Measurements from ENCODE around the gene SH3BGRL3.

Gene SH3BGRL3

GRCh38 chr1:26278724-26279455, 996 bp upstream of the SH3BGRL3 start:
- no peak overlapping the region for H2BK120ac ChIP-seq (ENCODE audit: low read depth, low read length)
- H3K27me3 ChIP-seq (ENCODE audit: insufficient read depth, low read length, poor library complexity), result no peaks in the 10 kb centered on the region
- WGBS (ENCODE audit: extremely low coverage, insufficient coverage, low lambda C conversion rate), result no CpG with 5 or more reads among the region's 9 CpGs
- no peak for DNase-seq
- no peak overlapping the region for H3K4me3 ChIP-seq (ENCODE audit: low read length)
- no peak overlapping the region for H3K18ac ChIP-seq (ENCODE audit: low read length)
- H2BK5ac ChIP-seq (ENCODE audit: low read length), result no peak overlapping the region
- H3K4ac ChIP-seq (ENCODE audit: low read depth, low read length), result no peak overlapping the region
- H3K36me3 ChIP-seq (ENCODE audit: control insufficient read depth, insufficient read depth, low read length), result peaks cover 19% of the 10 kb centered on the region
- H3K23ac ChIP-seq (ENCODE audit: low read length), result no peak overlapping the region
- no peak overlapping the region for H2BK15ac ChIP-seq (replicated peaks; ENCODE audit: low read depth)
- peaks cover 1% of the 10 kb centered on the region for H3K79me1 ChIP-seq (ENCODE audit: low read length)
- peak overlapping the region; percentile 5 for H3K27ac ChIP-seq (ENCODE audit: low read depth, low read length)
- H3K56ac ChIP-seq (ENCODE audit: low read length), result peak overlapping the region; percentile 91
- no peak overlapping the region for H4K8ac ChIP-seq (ENCODE audit: low read depth, low read length)
- H4K5ac ChIP-seq (ENCODE audit: low read length), result no peak overlapping the region
- H2AK5ac ChIP-seq (ENCODE audit: low read length), result no peak overlapping the region
- peak overlapping the region; percentile 70 for H3K9ac ChIP-seq (ENCODE audit: low read length)
- H3K79me2 ChIP-seq (ENCODE audit: control insufficient read depth, insufficient read depth, low read length), result no peaks in the 10 kb centered on the region
- peaks cover 13% of the 10 kb centered on the region for H3K4me1 ChIP-seq (ENCODE audit: control insufficient read depth, low read depth, low read length)
- H3K4me2 ChIP-seq (ENCODE audit: low read length), result peak overlapping the region; percentile 78

- WGBS (ENCODE audit: extremely low coverage, insufficient coverage, low lambda C conversion rate), result no CpG with 5 or more reads among the region's 20 CpGs
- peak overlapping the region; percentile 91 for H3K56ac ChIP-seq (ENCODE audit: low read length)
Measured at GRCh38 chr1:26280333-26281042, 602 bp downstream of the SH3BGRL3 start.

GRCh38 chr1:26281091-26281958, 1.4 kb downstream of the SH3BGRL3 start:
- H2AK5ac ChIP-seq (ENCODE audit: low read length), result peak overlapping the region; percentile 98
- H3K4me2 ChIP-seq (ENCODE audit: low read length), result no peak overlapping the region
- no peak for DNase-seq
- H3K18ac ChIP-seq (ENCODE audit: low read length), result no peak overlapping the region
- H4K5ac ChIP-seq (ENCODE audit: low read length), result no peak overlapping the region
- H3K9ac ChIP-seq (ENCODE audit: low read length), result peak overlapping the region; percentile 51
- no peak overlapping the region for H2BK120ac ChIP-seq (ENCODE audit: low read depth, low read length)
- H3K27ac ChIP-seq (ENCODE audit: low read depth, low read length), result no peak overlapping the region
- H3K56ac ChIP-seq (ENCODE audit: low read length), result peak overlapping the region; percentile 91
- no peak overlapping the region for H2BK15ac ChIP-seq (replicated peaks; ENCODE audit: low read depth)
- WGBS (ENCODE audit: extremely low coverage, insufficient coverage, low lambda C conversion rate), result no CpG with 5 or more reads among the region's 5 CpGs
- no peak overlapping the region for H3K4ac ChIP-seq (ENCODE audit: low read depth, low read length)
- peak overlapping the region; percentile 29 for H3K23ac ChIP-seq (ENCODE audit: low read length)
- H4K8ac ChIP-seq (ENCODE audit: low read depth, low read length), result no peak overlapping the region
- H3K4me3 ChIP-seq (ENCODE audit: low read length), result no peak overlapping the region
- no peaks in the 10 kb centered on the region for H3K79me2 ChIP-seq (ENCODE audit: control insufficient read depth, insufficient read depth, low read length)
- H3K79me1 ChIP-seq (ENCODE audit: low read length), result peaks cover 1% of the 10 kb centered on the region
- H3K27me3 ChIP-seq (ENCODE audit: insufficient read depth, low read length, poor library complexity), result no peaks in the 10 kb centered on the region
- H3K36me3 ChIP-seq (ENCODE audit: control insufficient read depth, insufficient read depth, low read length), result peaks cover 8% of the 10 kb centered on the region
- H3K4me1 ChIP-seq (ENCODE audit: control insufficient read depth, low read depth, low read length), result peaks cover 13% of the 10 kb centered on the region
- no peak overlapping the region for H2BK5ac ChIP-seq (ENCODE audit: low read length)

More at GRCh38 chr1:26280333-26281042, 602 bp downstream of the SH3BGRL3 start:
- H3K23ac ChIP-seq (ENCODE audit: low read length), result peak overlapping the region; percentile 75
- H3K4me3 ChIP-seq (ENCODE audit: low read length), result peak overlapping the region; percentile 38
- peak overlapping the region; percentile 0 for H2AK5ac ChIP-seq (ENCODE audit: low read length)
- peak; percentile 45 for DNase-seq
- H2BK15ac ChIP-seq (replicated peaks; ENCODE audit: low read depth), result no peak overlapping the region
- H3K4me1 ChIP-seq (ENCODE audit: control insufficient read depth, low read depth, low read length), result peaks cover 13% of the 10 kb centered on the region
- H2BK5ac ChIP-seq (ENCODE audit: low read length), result no peak overlapping the region
- H4K8ac ChIP-seq (ENCODE audit: low read depth, low read length), result no peak overlapping the region
- no peak overlapping the region for H4K5ac ChIP-seq (ENCODE audit: low read length)
- peaks cover 12% of the 10 kb centered on the region for H3K36me3 ChIP-seq (ENCODE audit: control insufficient read depth, insufficient read depth, low read length)
- H3K4me2 ChIP-seq (ENCODE audit: low read length), result peak overlapping the region; percentile 27
- H3K27me3 ChIP-seq (ENCODE audit: insufficient read depth, low read length, poor library complexity), result no peaks in the 10 kb centered on the region
- no peak overlapping the region for H2BK120ac ChIP-seq (ENCODE audit: low read depth, low read length)
- H3K9ac ChIP-seq (ENCODE audit: low read length), result peak overlapping the region; percentile 70
- peaks cover 1% of the 10 kb centered on the region for H3K79me1 ChIP-seq (ENCODE audit: low read length)
- peak overlapping the region; percentile 33 for H3K18ac ChIP-seq (ENCODE audit: low read length)
- no peak overlapping the region for H3K4ac ChIP-seq (ENCODE audit: low read depth, low read length)
- H3K27ac ChIP-seq (ENCODE audit: low read depth, low read length), result peak overlapping the region; percentile 39
- no peaks in the 10 kb centered on the region for H3K79me2 ChIP-seq (ENCODE audit: control insufficient read depth, insufficient read depth, low read length)

GRCh38 chr1:26281971-26282370, 2.1 kb downstream of the SH3BGRL3 start:
- H3K4ac ChIP-seq (ENCODE audit: low read depth, low read length), result no peak overlapping the region
- H3K27ac ChIP-seq (ENCODE audit: low read depth, low read length), result no peak overlapping the region
- no peak overlapping the region for H3K4me3 ChIP-seq (ENCODE audit: low read length)
- H3K36me3 ChIP-seq (ENCODE audit: control insufficient read depth, insufficient read depth, low read length), result peaks cover 2% of the 10 kb centered on the region
- WGBS (ENCODE audit: extremely low coverage, insufficient coverage, low lambda C conversion rate), result no CpG with 5 or more reads among the region's 15 CpGs
- H2BK5ac ChIP-seq (ENCODE audit: low read length), result no peak overlapping the region
- no peaks in the 10 kb centered on the region for H3K79me2 ChIP-seq (ENCODE audit: control insufficient read depth, insufficient read depth, low read length)
- no peak overlapping the region for H3K18ac ChIP-seq (ENCODE audit: low read length)
- peak overlapping the region; percentile 91 for H3K56ac ChIP-seq (ENCODE audit: low read length)
- H4K8ac ChIP-seq (ENCODE audit: low read depth, low read length), result no peak overlapping the region
- H2BK15ac ChIP-seq (replicated peaks; ENCODE audit: low read depth), result no peak overlapping the region
- H3K23ac ChIP-seq (ENCODE audit: low read length), result no peak overlapping the region
- H2AK5ac ChIP-seq (ENCODE audit: low read length), result peak overlapping the region; percentile 98
- H2BK120ac ChIP-seq (ENCODE audit: low read depth, low read length), result no peak overlapping the region
- H4K5ac ChIP-seq (ENCODE audit: low read length), result no peak overlapping the region
- peak; percentile 82 for DNase-seq
- H3K4me2 ChIP-seq (ENCODE audit: low read length), result no peak overlapping the region
- peaks cover 1% of the 10 kb centered on the region for H3K79me1 ChIP-seq (ENCODE audit: low read length)
- no peaks in the 10 kb centered on the region for H3K27me3 ChIP-seq (ENCODE audit: insufficient read depth, low read length, poor library complexity)
- peak overlapping the region; percentile 51 for H3K9ac ChIP-seq (ENCODE audit: low read length)
- peaks cover 13% of the 10 kb centered on the region for H3K4me1 ChIP-seq (ENCODE audit: control insufficient read depth, low read depth, low read length)

- Histone ChIP-seq H3K4me1 (ENCODE audit: control insufficient read depth, low read depth, low read length) (peaks cover 13% of the 10 kb centered on the region), H3K56ac (ENCODE audit: low read length) (peak overlapping the region; percentile 1), H3K36me3 (ENCODE audit: control insufficient read depth, insufficient read depth, low read length) (no peaks in the 10 kb centered on the region), H2BK120ac (ENCODE audit: low read depth, low read length) (no peak overlapping the region), H3K4me3 (ENCODE audit: low read length) (no peak overlapping the region), H3K18ac (ENCODE audit: low read length) (no peak overlapping the region), H2AK5ac (ENCODE audit: low read length) (no peak overlapping the region), H3K9ac (ENCODE audit: low read length) (peak overlapping the region; percentile 16), H3K79me2 (ENCODE audit: control insufficient read depth, insufficient read depth, low read length) (no peaks in the 10 kb centered on the region), H2BK5ac (ENCODE audit: low read length) (no peak overlapping the region), H3K27me3 (ENCODE audit: insufficient read depth, low read length, poor library complexity) (no peaks in the 10 kb centered on the region), H4K5ac (ENCODE audit: low read length) (no peak overlapping the region), H3K4me2 (ENCODE audit: low read length) (no peak overlapping the region), H3K27ac (ENCODE audit: low read depth, low read length) (no peak overlapping the region), H4K8ac (ENCODE audit: low read depth, low read length) (no peak overlapping the region), H2BK15ac (replicated peaks; ENCODE audit: low read depth) (no peak overlapping the region), H3K4ac (ENCODE audit: low read depth, low read length) (no peak overlapping the region), H3K23ac (ENCODE audit: low read length) (no peak overlapping the region), H3K79me1 (ENCODE audit: low read length) (peaks cover 1% of the 10 kb centered on the region)
- WGBS (ENCODE audit: extremely low coverage, insufficient coverage, low lambda C conversion rate), result no CpG with 5 or more reads among the region's 22 CpGs
- DNase-seq, result no peak
Measured at GRCh38 chr1:26282401-26282918, 2.6 kb downstream of the SH3BGRL3 start.

Data from mesendoderm (in vitro differentiated cells).